ENCODE data around the gene XYLT1. TPM values are rescaled to one million over a fixed set of nuclear protein-coding genes. Genes with fewer than 3 reads are reported as not detected.

XYLT1 gene
- total RNA-seq, 1 experiment from 2014 or later = 12.5 TPM

DNA sequence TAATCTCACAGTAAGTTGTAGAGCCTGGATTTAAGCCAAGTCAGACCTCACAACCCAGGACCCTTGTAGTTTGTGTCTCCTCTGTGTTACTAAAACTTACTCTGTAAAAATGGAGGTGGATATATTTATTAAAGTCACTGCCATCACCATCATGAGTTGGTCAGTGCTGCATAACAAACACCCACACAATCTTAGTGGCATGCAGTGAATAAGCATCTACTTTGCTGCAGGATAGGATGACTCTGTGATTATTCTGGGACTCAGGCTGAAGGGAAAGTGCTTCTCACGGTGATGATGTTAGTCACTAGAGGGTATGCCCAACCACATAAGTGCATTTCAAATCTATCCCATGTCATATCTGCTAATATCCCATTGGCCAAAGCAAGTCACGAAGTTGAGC lies 398.7 kb downstream of the XYLT1 start:
- Histone ChIP-seq H3K36me3 (ENCODE audit: control insufficient read depth, insufficient read depth, low read length) (no peaks in the 10 kb centered on the region), H3K4me1 (no peaks in the 10 kb centered on the region), H3K27me3 (replicated peaks; ENCODE audit: control insufficient read depth, insufficient read depth, low read length) (no peaks in the 10 kb centered on the region; the same call in 1 of the 2 replicates), H3K9me3 (no peaks in the 10 kb centered on the region), H3K4me3 (ENCODE audit: low read depth, low read length) (no peak overlapping the region)
- peaks cover 4% of the 10 kb centered on the region for H3K27me3 Mint-ChIP-seq (ENCODE audit: insufficient read depth, unreplicated experiment)
- ChIA-PET CTCF (no interaction called here), POLR2A (no interaction called here)
- intact Hi-C loops (cut with micrococcal nuclease; ENCODE audit: unreplicated experiment) = no loop called here
- no peak for DNase-seq
- H3K4me3 Mint-ChIP-seq (ENCODE audit: unreplicated experiment) = no peak overlapping the region
- no peaks in the 10 kb centered on the region for H3K9me3 Mint-ChIP-seq (ENCODE audit: unreplicated experiment)
- H3K27ac Mint-ChIP-seq (ENCODE audit: unreplicated experiment) = no peak overlapping the region
- no peaks in the 10 kb centered on the region for H3K4me1 Mint-ChIP-seq (ENCODE audit: low read depth, unreplicated experiment)
- no TSS peak for BruUV-seq (replicated peaks)
- TF ChIP-seq, protein P1, sequence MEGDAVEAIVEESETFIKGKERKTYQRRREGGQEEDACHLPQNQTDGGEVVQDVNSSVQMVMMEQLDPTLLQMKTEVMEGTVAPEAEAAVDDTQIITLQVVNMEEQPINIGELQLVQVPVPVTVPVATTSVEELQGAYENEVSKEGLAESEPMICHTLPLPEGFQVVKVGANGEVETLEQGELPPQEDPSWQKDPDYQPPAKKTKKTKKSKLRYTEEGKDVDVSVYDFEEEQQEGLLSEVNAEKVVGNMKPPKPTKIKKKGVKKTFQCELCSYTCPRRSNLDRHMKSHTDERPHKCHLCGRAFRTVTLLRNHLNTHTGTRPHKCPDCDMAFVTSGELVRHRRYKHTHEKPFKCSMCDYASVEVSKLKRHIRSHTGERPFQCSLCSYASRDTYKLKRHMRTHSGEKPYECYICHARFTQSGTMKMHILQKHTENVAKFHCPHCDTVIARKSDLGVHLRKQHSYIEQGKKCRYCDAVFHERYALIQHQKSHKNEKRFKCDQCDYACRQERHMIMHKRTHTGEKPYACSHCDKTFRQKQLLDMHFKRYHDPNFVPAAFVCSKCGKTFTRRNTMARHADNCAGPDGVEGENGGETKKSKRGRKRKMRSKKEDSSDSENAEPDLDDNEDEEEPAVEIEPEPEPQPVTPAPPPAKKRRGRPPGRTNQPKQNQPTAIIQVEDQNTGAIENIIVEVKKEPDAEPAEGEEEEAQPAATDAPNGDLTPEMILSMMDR (IDR thresholded peaks at IDR 0.05; ENCODE audit: insufficient read depth in 1 of 2, low read depth in 1 of 2, low read length in 1 of 2, severe bottlenecking in 1 of 2, unreplicated experiment in 1 of 2) = no peak
- no peaks in the 10 kb centered on the region for H3K36me3 Mint-ChIP-seq (ENCODE audit: insufficient read depth, unreplicated experiment)

DNA sequence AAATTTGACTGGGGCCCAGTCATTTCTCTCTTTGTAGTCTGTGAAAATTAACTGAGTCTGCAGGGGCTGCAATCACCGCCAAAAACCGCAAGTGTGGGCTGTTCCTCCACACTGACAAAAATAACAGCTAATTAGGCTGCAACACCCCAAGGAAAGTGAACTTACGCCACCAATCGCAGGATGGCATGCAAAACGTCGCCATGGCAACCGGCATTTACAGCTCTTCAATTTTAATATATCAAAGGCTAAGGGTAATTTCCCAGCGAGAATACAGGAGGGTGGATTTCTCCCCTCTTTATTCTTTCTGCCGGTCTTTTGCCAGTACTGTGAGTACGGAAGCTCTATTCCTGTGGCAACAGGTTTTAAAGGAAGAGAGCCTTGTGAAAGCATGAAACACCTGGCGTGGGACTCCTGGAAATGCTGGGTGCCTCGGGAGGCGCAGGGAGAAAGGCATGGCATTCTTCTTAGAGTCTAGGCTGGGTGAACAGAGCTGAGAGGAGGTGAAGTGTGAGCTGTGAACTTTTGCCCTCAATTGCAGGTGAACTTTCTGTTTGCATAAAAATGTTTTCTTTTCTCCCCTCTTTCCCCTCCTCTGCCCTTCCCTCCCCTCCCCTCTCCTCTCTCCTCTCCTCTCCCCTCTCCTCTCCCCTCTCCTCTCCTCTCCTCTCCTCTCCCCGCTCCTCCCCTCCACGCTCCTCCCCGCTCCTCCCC lies 399.7 kb downstream of the XYLT1 start:
- ChIA-PET POLR2A (no interaction called here), CTCF (no interaction called here)
- H3K4me1 Mint-ChIP-seq (ENCODE audit: low read depth, unreplicated experiment) = no peaks in the 10 kb centered on the region
- no peaks in the 10 kb centered on the region for H3K27me3 Mint-ChIP-seq (ENCODE audit: insufficient read depth, unreplicated experiment)
- intact Hi-C loops (cut with micrococcal nuclease; ENCODE audit: unreplicated experiment) = no loop called here
- Histone ChIP-seq H3K27me3 (replicated peaks; ENCODE audit: control insufficient read depth, insufficient read depth, low read length) (no peaks in the 10 kb centered on the region; the same call in 1 of the 2 replicates), H3K9me3 (no peaks in the 10 kb centered on the region), H3K36me3 (ENCODE audit: control insufficient read depth, insufficient read depth, low read length) (no peaks in the 10 kb centered on the region), H3K4me1 (no peaks in the 10 kb centered on the region), H3K4me3 (ENCODE audit: low read depth, low read length) (no peak overlapping the region)
- DNase-seq = no peak
- no TSS peak for BruUV-seq (replicated peaks)
- TF ChIP-seq, protein P1 (IDR thresholded peaks at IDR 0.05; ENCODE audit: insufficient read depth in 1 of 2, low read depth in 1 of 2, low read length in 1 of 2, severe bottlenecking in 1 of 2, unreplicated experiment in 1 of 2) = no peak
- no peak overlapping the region for H3K4me3 Mint-ChIP-seq (ENCODE audit: unreplicated experiment)
- H3K27ac Mint-ChIP-seq (ENCODE audit: unreplicated experiment) = no peak overlapping the region
- H3K9me3 Mint-ChIP-seq (ENCODE audit: unreplicated experiment) = no peaks in the 10 kb centered on the region
- no peaks in the 10 kb centered on the region for H3K36me3 Mint-ChIP-seq (ENCODE audit: insufficient read depth, unreplicated experiment)

DNA sequence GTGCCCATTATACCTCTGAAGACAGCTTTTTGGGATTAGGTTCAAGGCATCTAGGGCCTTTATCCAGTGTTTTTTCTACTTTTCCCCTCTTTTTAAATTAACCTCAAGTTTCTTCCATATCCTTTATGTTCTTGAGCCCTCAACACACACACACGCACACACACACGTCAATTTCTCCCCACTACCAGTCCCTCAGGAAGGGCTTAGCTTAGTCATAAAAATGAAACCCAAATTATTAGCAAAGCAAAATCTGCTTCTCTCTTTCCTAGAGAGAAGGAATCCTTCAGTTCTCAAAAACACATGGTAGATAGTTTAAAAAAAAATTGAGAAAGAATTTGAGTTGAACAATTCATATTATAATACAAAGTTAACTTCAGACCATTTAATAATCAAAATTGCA lies 401.1 kb downstream of the XYLT1 start:
- ChIA-PET POLR2A (no interaction called here), CTCF (no interaction called here)
- Histone ChIP-seq H3K27me3 (replicated peaks; ENCODE audit: control insufficient read depth, insufficient read depth, low read length) (no peaks in the 10 kb centered on the region; the same call in 1 of the 2 replicates), H3K9me3 (no peaks in the 10 kb centered on the region), H3K4me3 (ENCODE audit: low read depth, low read length) (no peak overlapping the region), H3K4me1 (no peaks in the 10 kb centered on the region; the same call in 1 of the 2 replicates), H3K36me3 (ENCODE audit: control insufficient read depth, insufficient read depth, low read length) (no peaks in the 10 kb centered on the region)
- H3K4me1 Mint-ChIP-seq (ENCODE audit: low read depth, unreplicated experiment) = no peaks in the 10 kb centered on the region
- BruUV-seq (replicated peaks) = no TSS peak
- H3K36me3 Mint-ChIP-seq (ENCODE audit: insufficient read depth, unreplicated experiment) = no peaks in the 10 kb centered on the region
- H3K4me3 Mint-ChIP-seq (ENCODE audit: unreplicated experiment) = no peak overlapping the region
- no peaks in the 10 kb centered on the region for H3K27me3 Mint-ChIP-seq (ENCODE audit: insufficient read depth, unreplicated experiment)
- TF ChIP-seq, protein P1 (IDR thresholded peaks at IDR 0.05; ENCODE audit: insufficient read depth in 1 of 2, low read depth in 1 of 2, low read length in 1 of 2, severe bottlenecking in 1 of 2, unreplicated experiment in 1 of 2) = no peak
- no peaks in the 10 kb centered on the region for H3K9me3 Mint-ChIP-seq (ENCODE audit: unreplicated experiment)
- no peak for DNase-seq
- intact Hi-C loops (cut with micrococcal nuclease; ENCODE audit: unreplicated experiment) = no loop called here
- no peak overlapping the region for H3K27ac Mint-ChIP-seq (ENCODE audit: unreplicated experiment)
